Measurements from ENCODE around the gene LYL1. TPM values are rescaled to one million over a fixed set of nuclear protein-coding genes. Genes with fewer than 3 reads are reported as not detected.

LYL1 gene
- total and polyA plus RNA-seq, 5 donors: 8.0 to 11.9 (median 9.8) TPM

DNA sequence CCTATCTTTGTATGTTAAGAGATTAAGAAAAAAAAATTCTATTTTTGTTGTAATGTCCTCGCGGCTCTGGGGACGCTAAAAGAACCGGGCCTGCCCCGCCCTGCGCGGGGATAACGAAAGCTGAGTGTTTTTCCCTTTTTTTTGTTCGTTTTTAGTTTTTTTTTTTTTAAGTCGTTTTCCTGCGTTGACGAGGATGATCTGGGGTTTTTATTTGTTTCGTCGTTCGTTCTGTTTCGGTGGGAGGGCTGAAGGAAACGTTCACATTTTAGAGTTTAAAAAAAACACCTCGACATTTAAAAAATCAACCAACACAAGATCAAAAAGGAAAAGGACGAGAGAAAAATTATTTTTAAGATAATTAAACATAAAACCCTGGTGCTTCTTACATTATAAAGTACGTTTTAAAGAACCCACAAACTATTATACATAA lies 5.6 kb downstream of the LYL1 start:
- Histone ChIP-seq H3K27ac (ENCODE audit: low read length) (no peak overlapping the region), H3K27me3 (ENCODE audit: control insufficient read depth, insufficient read depth) (no peaks in the 10 kb centered on the region), H3K4me1 (ENCODE audit: control insufficient read depth, insufficient read depth, low read length) (no peaks in the 10 kb centered on the region), H3K9me3 (ENCODE audit: control insufficient read depth, low read length) (no peaks in the 10 kb centered on the region), H3K4me3 (ENCODE audit: low read length) (peak overlapping the region; percentile 52)
- no peak for ATAC-seq
- WGBS: 17% methylated on average over 20 of the region's 20 CpGs
- DNase-seq: peak; percentile 46 to 86 (median 77)
- intact Hi-C loops (cut with DNase I): loop anchor here in 2 of 4 donors (5.0 to 10.0 kb wide), 2 partner anchors 35 to 112 kb away; no protein-coding TSS in a partner anchor

DNA sequence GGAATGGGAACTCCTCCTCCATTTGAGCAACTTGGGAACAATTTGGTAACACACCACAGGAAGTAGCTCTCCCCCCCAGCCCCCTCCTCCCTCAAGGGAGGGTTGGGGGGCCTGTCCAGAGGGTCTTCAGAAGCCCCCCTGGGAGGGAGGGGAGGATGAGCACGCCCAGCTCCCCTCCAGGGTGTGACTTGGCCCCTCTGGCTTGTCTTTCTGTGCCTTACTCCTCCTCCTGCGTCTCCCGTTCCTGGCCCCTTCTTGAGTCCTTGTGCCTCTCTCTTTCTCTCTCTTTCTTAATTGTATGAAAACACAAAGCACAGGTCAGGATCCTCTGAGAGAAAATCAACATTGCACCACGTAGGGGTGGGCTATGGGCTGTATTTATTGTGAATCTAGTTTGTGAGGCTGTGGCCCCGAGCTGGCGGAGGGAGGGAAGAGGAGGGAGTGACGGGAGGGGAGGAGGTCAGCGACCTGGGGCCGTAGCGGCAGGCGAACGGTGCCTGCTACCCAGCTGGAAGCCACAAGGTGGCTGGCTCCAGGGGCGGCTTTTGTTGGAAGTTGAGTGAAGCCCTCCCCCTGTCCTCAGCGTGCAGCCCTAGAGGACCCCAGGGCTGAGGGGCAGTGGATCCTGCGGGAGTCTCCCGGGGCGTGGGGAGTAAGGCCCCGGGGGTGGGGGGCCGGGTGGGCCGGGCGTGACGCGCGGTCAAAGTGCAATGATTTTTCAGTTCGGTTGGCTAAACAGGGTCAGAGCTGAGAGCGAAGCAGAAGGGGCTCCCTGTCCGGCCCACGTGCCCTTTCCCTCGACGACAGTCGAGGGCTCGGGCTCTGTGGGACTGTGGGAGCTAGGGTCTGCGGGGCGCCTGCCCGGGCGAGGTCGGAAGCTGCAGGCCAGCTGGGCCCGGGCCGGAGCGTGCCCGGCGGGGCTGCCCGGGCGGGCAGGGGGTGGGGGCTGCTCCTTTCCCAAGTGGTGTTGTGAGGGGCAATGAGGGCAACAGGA lies 6.4 kb downstream of the LYL1 start:
- H3K4me1 ChIP-seq (ENCODE audit: control insufficient read depth, insufficient read depth, low read length): no peaks in the 10 kb centered on the region
- no peaks in the 10 kb centered on the region for H3K27me3 ChIP-seq (ENCODE audit: control insufficient read depth, insufficient read depth)
- peak overlapping the region; percentile 58 for H3K27ac ChIP-seq (ENCODE audit: low read length)
- WGBS: 39% methylated on average over 44 of the region's 44 CpGs
- no peaks in the 10 kb centered on the region for H3K9me3 ChIP-seq (ENCODE audit: control insufficient read depth, low read length)
- no peak overlapping the region for H3K4me3 ChIP-seq (ENCODE audit: low read length)
- no peak for ATAC-seq
- intact Hi-C loops (cut with DNase I): loop anchor here in 2 of 4 donors (5.0 to 10.0 kb wide), 2 partner anchors 34 to 111 kb away; no protein-coding TSS in a partner anchor
- DNase-seq: peak; percentile 51 to 76 (median 75)

DNA sequence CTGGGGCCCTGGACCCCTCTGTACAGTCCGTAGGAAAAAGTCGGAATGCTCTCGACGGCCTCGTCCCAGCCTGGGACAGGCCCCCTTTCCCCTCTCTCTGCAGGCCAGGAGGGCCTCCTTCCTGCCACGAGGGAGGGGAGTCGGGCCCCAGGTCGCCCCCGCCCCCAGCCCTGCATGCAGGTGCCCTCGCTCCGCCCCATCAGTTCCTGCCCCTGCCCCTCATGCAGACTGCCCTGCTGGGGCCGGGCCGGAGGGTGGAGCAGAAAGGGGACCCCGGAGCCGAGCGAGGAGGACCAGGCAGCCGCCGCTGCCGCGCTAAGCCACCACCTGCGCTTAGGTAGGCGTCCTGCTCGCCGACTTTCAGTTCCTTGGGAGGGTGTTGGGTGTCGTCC lies 7.3 kb downstream of the LYL1 start:
- 59% methylated on average over 25 of the region's 25 CpGs for WGBS
- no peaks in the 10 kb centered on the region for H3K4me1 ChIP-seq (ENCODE audit: control insufficient read depth, insufficient read depth, low read length)

DNA sequence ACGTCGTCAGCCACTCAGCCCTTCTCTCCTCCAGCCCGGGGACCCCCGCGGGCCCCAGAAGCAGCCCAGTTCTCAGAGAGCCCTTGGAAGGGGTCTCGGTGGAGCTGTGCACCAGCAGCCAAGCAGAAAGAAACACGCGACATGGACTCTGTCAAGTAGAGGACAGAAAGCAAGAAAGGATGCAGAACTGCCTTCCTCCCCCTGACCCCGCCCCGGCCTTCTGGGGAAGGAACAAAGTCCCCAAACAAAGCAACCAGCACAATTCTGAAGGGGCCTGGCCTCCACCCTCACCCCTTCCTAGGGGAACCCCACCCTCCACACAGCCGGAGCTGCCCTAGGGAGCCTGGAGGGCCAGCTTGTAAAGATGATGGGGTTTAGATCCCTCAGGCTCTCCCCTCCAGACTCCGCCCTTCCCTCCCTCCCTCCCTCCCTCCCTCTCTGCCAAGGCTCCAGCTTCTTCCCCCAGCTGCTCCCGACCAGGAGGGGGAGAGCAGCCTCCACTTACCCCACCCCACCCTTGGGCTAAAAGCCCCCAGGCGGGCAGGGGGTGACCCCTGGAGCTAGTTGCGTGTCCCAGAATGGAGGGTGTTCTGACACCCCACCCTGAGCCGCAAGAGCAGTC lies 7.8 kb downstream of the LYL1 start:
- ATAC-seq (no peak), DNase-seq (peak; percentile 59 to 82 (median 80))
- Histone ChIP-seq H3K27ac (ENCODE audit: low read length) (peak overlapping the region; percentile 46), H3K4me3 (ENCODE audit: low read length) (no peak overlapping the region), H3K4me1 (ENCODE audit: control insufficient read depth, insufficient read depth, low read length) (no peaks in the 10 kb centered on the region), H3K27me3 (ENCODE audit: control insufficient read depth, insufficient read depth) (no peaks in the 10 kb centered on the region), H3K9me3 (ENCODE audit: control insufficient read depth, low read length) (no peaks in the 10 kb centered on the region)
- intact Hi-C loops (cut with DNase I): loop anchor here in 3 of 4 donors (5.0 to 10.0 kb wide), 3 partner anchors 33 to 110 kb away; no protein-coding TSS in a partner anchor
- WGBS: 42% methylated on average over 16 of the region's 16 CpGs

More for the DNA sequence above, 7.3 kb downstream of the LYL1 start:
- Histone ChIP-seq H3K9me3 (ENCODE audit: control insufficient read depth, low read length) (no peaks in the 10 kb centered on the region), H3K27me3 (ENCODE audit: control insufficient read depth, insufficient read depth) (no peaks in the 10 kb centered on the region), H3K4me3 (ENCODE audit: low read length) (no peak overlapping the region), H3K27ac (ENCODE audit: low read length) (peak overlapping the region; percentile 46)
- intact Hi-C loops (cut with DNase I): loop anchor here in 2 of 4 donors (5.0 to 10.0 kb wide), 2 partner anchors 33 to 111 kb away; no protein-coding TSS in a partner anchor
- ATAC-seq: no peak
- peak; percentile 32 to 78 (median 72) for DNase-seq

DNA sequence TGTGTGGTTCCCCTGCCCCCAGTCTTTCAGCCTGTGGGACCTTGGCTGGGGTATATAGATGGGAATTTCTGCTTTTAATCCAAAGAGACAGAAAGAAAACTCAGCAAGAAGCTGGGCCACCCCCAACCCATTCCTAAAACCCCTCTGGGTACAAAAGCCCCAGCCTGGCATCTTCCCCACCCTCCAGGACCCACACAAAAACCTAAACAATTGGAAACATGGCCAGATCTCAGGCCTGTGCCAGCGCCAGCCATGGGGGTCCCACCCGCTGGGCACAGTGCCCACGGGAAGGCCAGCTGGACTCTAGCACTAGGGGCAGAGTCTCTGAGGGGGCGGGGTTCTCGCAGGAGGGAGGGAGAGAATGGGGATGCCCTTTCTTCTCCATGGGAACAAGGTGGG lies 8.6 kb downstream of the LYL1 start:
- 31% methylated on average over 5 of the region's 5 CpGs for WGBS
- intact Hi-C loops (cut with DNase I): loop anchor here in 2 of 4 donors (5.0 to 10.0 kb wide), 2 partner anchors 107 to 109 kb away; no protein-coding TSS in a partner anchor
- Histone ChIP-seq H3K4me3 (ENCODE audit: low read length) (no peak overlapping the region), H3K27ac (ENCODE audit: low read length) (peak overlapping the region; percentile 5), H3K9me3 (ENCODE audit: control insufficient read depth, low read length) (no peaks in the 10 kb centered on the region), H3K27me3 (ENCODE audit: control insufficient read depth, insufficient read depth) (no peaks in the 10 kb centered on the region), H3K4me1 (ENCODE audit: control insufficient read depth, insufficient read depth, low read length) (no peaks in the 10 kb centered on the region)
- no peak for ATAC-seq
- peak; percentile 51 to 78 (median 78) for DNase-seq

DNA sequence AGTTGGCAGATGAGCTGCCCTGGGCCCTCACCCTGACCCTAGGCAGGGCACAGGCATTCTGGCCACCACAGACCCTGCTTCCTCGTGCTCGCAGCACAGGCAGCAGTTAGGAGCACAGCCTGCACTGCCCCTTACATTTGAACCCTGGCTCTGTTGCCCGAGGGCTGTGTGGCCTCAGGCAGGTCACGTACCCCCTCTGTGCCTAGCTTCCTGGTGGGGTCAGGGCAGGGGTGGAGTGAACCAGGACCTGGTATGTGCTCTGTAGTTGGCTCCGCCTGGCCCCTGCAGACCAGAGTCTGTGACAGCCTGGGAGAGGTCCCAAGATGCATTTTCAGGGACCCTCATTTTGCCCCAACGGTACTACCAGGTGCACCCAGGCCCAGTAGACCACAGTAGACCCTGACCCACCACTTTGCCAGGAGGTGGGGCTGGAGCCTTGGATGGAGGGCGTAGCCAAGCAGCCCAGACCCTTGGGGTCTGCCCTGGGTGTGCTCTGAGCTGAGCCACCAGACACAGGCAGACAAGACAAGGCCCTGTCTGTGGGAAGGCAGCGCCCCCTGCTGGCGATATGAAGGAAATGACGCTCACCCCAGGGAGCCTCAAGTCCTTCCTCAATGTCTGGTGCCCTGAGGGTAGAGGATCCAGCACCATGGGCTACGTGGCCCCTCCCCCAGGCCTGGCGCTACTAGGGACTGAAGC lies 9.1 kb downstream of the LYL1 start:
- Histone ChIP-seq H3K4me3 (ENCODE audit: low read length) (no peak overlapping the region), H3K27ac (ENCODE audit: low read length) (peak overlapping the region; percentile 59), H3K27me3 (ENCODE audit: control insufficient read depth, insufficient read depth) (no peaks in the 10 kb centered on the region), H3K9me3 (ENCODE audit: control insufficient read depth, low read length) (no peaks in the 10 kb centered on the region), H3K4me1 (ENCODE audit: control insufficient read depth, insufficient read depth, low read length) (no peaks in the 10 kb centered on the region)
- peak; percentile 86 to 94 (median 92) for DNase-seq
- 35% methylated on average over 12 of the region's 12 CpGs for WGBS
- intact Hi-C loops (cut with DNase I): loop anchor here (2.0 to 10.0 kb wide), 4 partner anchors 106 to 115 kb away; no protein-coding TSS in a partner anchor
- peak; percentile 60 to 64 for ATAC-seq

DNA sequence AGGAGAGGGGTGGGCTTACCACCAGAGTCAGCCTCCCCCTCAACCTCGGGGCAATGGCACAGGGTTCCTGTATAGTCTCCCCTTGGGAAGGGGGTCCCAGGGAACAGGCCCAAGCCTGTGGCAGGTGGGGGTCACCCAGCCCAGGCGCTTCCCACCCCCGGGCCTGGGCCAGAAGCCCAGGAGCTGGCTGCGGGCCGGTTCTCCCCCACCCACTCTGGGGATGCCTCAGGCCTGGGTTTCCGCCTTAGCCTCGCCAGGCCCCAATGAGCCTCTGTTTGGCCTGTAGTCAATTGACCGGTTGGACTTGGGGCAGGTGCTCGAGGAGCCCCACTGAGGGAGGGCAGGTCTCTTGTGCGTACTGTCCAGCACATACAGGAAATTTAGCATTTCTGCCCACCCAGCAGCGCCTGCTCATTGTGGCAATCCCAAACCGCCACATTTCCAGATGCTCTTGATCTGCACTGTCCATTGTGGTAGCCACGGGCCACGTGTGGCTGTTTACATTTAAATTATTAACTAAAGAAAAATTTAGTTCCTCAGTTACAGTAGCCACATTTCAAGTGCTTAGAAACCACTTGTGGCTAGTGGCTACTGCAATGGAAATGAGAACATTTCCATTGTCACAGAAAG lies 9.9 kb downstream of the LYL1 start:
- 51% methylated on average over 14 of the region's 14 CpGs for WGBS
- ATAC-seq (no peak), DNase-seq (peak; percentile 33 to 79 (median 76))
- Histone ChIP-seq H3K27ac (ENCODE audit: low read length) (peak overlapping the region; percentile 61), H3K9me3 (ENCODE audit: control insufficient read depth, low read length) (no peaks in the 10 kb centered on the region), H3K4me3 (ENCODE audit: low read length) (no peak overlapping the region), H3K4me1 (ENCODE audit: control insufficient read depth, insufficient read depth, low read length) (no peaks in the 10 kb centered on the region), H3K27me3 (ENCODE audit: control insufficient read depth, insufficient read depth) (no peaks in the 10 kb centered on the region)
- intact Hi-C loops (cut with DNase I): loop anchor here (2.0 to 10.0 kb wide), 4 partner anchors 105 to 114 kb away; no protein-coding TSS in a partner anchor

DNA sequence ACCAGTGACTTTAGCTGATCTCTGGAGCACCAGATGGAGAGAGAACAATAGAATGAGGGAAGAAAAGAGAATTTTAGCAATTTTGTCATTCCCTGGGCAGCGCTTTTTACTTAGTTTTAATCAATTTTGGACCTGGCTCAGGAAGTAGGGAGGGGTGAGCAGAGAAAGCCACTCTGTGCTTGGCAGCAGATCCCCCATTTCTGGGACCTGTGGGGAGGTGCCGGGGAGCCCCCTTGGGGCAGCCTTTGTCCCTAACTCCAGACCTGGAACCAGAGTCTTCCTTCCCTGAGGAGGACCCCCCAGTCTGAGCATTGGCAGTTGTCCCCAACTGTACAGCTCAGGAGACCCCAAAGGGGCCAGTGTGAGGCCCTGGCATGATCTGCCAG lies 10.5 kb downstream of the LYL1 start:
- ATAC-seq (no peak), DNase-seq (peak; percentile 27 to 74 (median 72))
- no peak overlapping the region for H3K4me3 ChIP-seq (ENCODE audit: low read length)
- 49% methylated on average over 2 of the region's 2 CpGs for WGBS
- intact Hi-C loops (cut with DNase I): loop anchor here (2.0 to 10.0 kb wide), 4 partner anchors 105 to 113 kb away; no protein-coding TSS in a partner anchor
- no peaks in the 10 kb centered on the region for H3K4me1 ChIP-seq (ENCODE audit: control insufficient read depth, insufficient read depth, low read length)
- H3K27ac ChIP-seq (ENCODE audit: low read length): peak overlapping the region; percentile 85
- no peaks in the 10 kb centered on the region for H3K9me3 ChIP-seq (ENCODE audit: control insufficient read depth, low read length)
- no peaks in the 10 kb centered on the region for H3K27me3 ChIP-seq (ENCODE audit: control insufficient read depth, insufficient read depth)

DNA sequence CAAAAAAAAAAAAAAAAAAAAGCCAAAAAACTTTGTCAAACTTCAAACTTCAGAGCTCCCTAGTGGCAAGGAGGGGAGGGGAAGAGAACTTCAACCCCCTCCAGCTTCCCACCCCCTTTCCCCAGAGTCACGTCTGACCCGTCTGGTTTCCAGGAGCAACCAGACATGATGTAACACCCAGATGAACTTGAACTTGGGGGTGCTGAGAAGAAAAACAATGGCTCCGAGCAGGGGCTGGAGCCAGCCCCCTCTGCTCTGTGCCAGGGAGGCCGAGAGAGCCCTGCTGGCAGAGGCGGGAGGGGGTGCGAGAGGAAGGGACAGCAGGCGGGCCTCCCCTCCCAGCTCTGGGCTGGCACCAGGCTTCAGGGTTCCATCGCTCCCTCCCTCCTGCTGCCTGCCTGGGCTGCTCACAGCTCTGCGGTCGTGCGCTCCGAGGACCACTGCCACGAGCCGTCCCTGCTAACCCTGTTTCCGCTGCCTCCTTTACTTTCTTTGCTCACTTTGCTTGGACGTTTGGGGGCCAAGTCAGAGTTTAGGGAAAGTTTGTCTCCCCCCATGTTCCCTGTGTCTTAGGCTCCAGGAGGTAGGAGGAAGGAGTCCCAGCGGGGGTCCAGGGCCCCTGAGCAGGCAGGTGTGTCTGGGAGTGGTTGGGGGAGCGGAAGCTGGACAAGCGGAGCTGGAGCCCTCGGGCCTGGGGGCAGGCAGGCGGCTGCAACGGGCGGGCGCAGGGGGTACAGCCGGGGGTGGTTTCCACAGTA lies 11.1 kb downstream of the LYL1 start:
- intact Hi-C loops (cut with DNase I): loop anchor here (2.0 to 10.0 kb wide), 4 partner anchors 104 to 113 kb away; no protein-coding TSS in a partner anchor
- DNase-seq: peak; percentile 79 to 93 (median 93)
- no peak overlapping the region for H3K4me3 ChIP-seq (ENCODE audit: low read length)
- H3K9me3 ChIP-seq (ENCODE audit: control insufficient read depth, low read length): no peaks in the 10 kb centered on the region
- 43% methylated on average over 25 of the region's 25 CpGs for WGBS
- peak overlapping the region; percentile 85 for H3K27ac ChIP-seq (ENCODE audit: low read length)
- H3K27me3 ChIP-seq (ENCODE audit: control insufficient read depth, insufficient read depth): no peaks in the 10 kb centered on the region
- peak; percentile 56 to 70 for ATAC-seq
- no peaks in the 10 kb centered on the region for H3K4me1 ChIP-seq (ENCODE audit: control insufficient read depth, insufficient read depth, low read length)
